NCI-H446 treated with DMSO at 0.1 percent for 48 hours (cell line): ENCODE measurements around the gene ZNF827.

Source experiments
- DNase-seq: peaks from one replicate; lab custom pipeline; 2025; lab: John Stamatoyannopoulos, UW

The ZNF827 gene, protein sequence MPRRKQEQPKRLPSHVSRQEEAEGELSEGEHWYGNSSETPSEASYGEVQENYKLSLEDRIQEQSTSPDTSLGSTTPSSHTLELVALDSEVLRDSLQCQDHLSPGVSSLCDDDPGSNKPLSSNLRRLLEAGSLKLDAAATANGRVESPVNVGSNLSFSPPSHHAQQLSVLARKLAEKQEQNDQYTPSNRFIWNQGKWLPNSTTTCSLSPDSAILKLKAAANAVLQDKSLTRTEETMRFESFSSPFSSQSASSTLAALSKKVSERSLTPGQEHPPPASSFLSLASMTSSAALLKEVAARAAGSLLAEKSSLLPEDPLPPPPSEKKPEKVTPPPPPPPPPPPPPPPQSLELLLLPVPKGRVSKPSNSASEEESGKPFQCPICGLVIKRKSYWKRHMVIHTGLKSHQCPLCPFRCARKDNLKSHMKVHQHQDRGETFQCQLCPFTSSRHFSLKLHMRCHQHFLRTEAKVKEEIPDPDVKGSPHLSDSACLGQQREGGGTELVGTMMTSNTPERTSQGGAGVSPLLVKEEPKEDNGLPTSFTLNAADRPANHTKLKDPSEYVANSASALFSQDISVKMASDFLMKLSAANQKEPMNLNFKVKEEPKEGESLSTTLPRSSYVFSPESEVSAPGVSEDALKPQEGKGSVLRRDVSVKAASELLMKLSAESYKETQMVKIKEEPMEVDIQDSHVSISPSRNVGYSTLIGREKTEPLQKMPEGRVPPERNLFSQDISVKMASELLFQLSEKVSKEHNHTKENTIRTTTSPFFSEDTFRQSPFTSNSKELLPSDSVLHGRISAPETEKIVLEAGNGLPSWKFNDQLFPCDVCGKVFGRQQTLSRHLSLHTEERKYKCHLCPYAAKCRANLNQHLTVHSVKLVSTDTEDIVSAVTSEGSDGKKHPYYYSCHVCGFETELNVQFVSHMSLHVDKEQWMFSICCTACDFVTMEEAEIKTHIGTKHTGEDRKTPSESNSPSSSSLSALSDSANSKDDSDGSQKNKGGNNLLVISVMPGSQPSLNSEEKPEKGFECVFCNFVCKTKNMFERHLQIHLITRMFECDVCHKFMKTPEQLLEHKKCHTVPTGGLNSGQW

DNA sequence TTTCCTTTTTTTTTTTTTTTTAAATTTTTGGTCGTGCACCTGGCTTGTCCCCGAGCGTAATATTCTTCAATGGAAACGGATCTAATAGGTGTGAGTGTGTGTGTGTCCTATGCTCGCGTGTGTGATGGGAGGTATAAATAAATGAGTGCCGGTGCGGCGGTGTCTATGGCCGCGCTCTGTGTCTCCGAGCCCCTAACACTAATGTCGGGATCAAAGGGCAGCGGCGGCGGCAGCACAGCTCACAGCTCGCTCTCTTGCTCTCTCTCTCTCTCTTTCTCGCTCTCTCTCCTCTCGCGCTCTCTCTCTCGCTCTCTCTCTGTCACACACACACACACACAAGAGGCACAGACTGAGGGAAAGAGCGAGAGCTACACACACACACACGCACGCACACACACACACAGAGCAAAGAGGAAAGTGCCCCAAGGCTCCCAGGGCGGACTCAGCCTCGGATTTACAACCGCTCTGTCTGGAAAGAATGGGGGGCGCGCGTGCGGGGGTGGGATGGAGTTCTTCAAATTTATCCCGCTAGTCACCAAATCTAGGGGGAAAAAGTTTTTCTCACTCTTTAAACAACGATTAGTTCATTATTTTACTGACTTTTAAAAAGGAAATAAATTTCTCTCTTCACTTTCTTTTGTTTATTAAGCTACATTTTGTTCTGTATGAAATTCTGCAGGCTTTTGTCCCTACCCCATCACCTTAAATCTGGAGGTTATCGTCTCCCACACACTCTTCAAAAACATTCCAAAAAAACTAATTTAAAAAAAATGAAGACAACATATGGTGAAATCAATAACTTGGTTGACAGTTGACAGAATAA, at the start of gene ZNF827:
ZNF827 (minus strand) TSS at position 206 of the 823 bp plus-strand sequence. CDS start 416 bp downstream, outside the sequence.
- DNase-seq, result no peak

DNA sequence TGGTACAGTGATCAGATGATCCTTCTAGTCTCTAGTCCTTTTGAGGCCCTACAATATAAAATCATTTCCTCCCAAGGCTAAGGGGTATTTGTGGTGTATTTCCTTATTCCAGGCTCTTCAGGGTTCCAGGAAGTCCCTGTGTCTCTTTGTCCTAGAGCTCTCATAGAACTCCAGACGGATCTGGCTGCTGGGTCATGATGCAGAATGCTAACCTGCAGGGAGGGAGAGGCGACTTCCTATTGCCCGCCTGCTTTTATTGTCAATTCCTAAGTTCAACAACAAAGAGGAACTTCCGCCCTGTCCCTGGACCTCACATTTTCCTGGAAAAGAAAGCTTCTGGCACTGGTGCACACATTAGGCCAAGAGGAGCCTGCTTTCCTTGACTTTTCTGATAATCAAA, 45.9 kb upstream of the ZNF827 start:
- DNase-seq, result no peak

DNA sequence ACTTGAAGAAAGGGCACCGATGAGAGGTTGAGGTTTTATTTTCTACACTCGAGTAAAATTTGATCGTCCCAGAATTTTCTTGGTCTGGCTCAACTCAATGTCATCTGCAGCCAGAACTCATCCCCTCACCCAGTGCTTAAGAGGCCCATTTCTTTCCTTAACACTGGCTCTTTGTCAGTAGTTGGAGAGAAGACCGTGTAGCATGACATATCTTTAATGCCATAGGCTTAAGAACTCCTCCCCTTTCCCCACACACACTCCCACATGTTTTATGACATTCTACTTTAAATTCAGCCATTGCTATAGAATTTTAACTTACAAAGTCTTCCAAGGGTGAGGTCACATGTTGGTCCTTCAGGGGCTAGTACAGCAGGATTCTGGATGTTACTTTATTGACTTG, 44.2 kb upstream of the ZNF827 start:
- DNase-seq, result no peak

DNA sequence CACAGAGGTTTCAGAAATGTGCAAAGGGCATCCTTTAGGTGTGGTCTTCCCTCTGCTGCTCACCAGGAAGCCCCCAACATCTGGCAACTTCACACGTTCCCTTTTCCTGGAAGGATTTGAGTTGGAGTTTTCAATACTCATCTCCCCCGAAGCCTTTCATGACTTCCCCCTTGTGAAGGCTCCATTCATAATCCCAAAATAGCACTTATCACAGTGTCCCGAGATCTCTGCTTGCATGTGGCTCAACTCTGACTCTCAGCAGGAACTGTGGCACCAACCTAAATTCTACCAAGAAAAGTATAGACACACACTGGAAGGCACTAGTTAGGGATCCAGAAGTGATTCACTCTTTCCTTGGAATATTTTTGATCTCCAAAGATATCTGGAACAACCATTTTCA, 40.5 kb upstream of the ZNF827 start:
- no peak for DNase-seq

DNA sequence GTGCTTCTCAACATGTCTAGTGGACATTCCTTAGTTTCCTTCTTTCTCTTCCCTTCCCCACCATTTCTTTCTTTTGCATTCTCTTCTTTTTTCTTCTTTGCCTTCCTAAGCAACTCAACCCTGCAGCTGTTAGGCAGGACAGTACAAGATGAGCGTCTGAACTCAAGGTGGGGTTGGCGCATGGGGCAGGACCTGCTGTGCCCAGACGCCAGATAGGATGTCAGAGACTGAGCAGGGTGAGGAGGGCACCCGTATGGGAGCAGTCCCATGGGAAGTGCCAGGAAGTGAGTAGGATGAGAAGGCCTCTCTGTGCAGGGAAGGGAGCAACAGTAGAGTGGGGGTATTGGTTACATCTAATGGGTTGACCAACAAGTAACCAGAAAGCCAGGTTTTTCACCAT, 38.1 kb upstream of the ZNF827 start:
- DNase-seq, result no peak

DNA sequence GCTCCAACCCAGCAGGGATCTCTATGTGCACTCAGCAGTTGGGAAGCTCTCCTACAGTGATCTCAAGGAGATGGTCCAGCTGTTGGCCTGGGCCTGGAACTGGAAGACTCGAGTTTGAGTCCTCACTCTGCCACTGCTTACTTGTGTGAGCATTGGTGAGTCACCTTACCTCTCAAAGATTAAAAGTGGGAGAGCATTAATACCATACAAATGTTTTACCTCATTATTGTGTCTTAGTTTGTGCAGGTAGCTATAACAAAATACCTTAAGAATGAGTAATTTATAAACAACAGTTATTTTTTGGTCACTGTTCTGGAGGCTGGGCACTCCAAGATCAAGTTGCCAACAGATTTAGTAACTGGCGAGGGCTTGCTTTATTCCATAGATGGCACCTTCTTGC, 21.4 kb upstream of the ZNF827 start:
- no peak for DNase-seq

DNA sequence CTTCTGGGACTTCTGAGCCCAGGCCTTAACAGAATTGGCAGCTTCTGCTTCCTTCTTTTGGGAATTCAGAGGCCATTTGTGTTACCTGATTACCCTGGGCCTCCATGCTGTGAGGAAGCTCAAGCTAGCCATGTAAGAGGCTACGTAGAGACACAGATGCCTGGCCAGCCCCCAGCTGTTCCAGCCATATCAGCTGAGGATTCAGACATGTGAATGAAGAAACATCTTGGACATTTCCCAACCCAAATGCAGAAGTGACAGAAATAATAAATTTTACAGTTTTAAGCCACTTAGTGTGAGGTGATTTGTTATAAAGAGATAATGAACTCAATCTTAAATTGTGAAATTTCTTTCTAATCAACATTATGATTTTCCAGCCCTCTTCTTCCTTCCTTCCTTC, 18.7 kb upstream of the ZNF827 start:
- DNase-seq, result no peak

DNA sequence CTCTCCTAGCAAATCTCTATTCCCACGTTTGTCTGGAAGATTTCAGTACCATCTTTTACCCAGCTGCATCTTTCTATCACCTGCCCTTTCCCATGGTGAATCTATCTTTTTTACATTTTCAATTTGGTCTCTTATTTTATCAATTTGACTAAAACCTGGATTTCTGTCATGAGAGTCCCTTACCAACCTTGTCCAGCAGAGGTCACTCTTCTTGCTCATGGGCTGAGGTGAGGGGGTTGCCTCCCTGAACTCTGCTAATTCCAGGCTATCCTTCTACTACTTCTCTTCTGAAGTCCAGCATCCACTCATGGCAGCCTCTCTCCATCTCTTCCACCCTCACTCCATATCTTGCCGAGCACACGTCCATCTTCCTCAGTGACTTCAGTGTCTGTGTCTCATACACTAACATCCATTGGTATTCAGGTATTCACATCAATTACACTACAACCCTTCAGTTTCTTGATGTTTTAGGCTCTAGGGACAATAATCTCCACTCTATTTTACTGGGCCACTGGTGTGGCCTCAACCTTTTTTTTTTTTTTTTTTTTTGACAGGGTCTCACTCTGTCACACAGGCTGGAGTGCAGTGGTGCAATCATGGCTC, 17.8 kb upstream of the ZNF827 start:
- peak; percentile 11 for DNase-seq

DNA sequence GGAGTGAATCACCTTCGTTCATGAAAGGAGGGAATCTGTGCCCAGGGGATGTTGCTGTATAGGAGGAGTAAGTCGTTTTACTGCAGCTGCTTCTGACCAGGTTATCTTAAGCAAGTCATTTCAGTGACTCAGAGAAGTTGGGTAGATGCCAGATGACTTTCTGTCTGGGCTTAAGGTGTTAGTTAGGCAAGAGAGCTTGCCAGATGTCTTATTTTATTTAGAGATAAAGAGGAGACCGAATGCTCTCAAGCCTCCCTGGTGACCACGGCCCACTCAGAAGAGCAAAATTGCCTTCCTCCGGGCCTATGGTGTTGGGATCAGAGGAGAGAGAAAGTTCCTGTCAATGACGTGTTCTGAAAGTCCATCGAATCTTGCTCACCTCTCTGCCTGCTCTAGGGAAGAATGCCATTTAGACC, 16.3 kb upstream of the ZNF827 start:
- DNase-seq, result no peak

DNA sequence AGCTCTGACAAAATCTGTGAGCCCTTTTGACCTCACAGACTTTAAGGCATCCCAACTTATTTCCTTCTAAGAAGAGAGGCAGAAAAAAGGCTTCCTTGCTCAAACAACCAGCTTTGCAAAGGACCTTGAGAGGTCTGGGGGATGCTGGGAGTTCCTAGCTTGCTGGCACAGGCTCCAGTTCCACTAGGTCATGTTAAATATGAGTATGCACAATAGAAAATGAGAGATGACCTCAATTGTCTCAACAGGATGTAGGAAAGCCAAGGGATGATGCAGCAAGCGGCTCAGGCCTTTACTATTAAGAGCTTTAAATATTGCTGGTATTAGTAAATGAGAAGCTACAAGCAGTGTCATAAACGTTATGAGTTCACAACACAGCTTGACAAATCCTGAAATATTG, 13.3 kb upstream of the ZNF827 start:
- DNase-seq, result no peak

DNA sequence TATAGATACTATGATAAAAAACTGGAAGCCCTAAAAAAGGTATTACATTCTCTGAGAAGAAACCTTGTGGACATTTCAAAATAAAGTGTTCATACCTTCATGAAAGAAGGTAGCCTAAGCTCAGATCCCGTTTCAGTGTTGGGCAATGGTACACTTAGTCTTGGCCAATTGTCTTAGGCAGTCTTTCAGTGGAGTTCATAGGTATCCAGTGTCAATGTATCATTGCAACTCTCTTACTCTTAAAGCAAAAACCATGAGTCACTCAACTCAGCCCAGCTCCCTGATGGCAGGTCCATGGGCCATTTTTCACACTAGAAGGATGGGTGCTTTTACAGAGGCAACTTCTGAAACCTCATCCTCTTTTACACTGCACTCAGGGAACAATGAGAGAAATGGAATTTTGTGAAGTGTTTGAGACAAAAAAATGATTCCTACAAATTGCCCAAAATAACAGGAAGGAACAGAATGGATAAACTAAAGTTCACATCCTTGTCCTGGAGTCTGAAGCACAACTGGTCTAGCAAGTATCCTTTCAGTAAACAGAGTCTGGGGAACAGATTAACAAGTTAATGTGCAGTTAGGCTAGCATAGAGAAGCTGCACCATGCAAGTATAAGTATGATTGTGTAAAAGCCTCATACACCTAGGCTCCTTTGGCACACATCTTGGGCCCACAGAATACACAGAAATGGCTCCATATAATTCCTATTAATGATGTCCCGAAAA, 7.0 kb upstream of the ZNF827 start:
- no peak for DNase-seq

DNA sequence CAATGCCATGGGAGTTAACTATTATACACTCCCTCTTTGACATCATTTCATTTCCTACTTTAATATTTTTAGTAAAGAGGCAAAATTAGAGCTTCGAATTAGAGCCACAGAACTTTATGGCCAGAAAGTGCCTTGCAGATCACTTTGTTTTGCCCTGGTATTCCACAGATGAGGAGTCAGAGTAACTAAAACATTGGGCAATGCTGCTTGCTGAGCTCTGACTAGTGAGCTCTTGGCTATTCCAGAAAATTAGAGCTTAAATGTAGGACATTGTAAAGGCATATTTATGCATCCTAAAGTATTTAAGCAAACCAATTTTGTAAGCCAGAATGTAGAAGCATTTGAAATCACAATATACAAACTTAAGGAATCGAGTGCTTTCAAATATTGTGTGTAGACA, 6.3 kb upstream of the ZNF827 start:
- DNase-seq, result no peak

DNA sequence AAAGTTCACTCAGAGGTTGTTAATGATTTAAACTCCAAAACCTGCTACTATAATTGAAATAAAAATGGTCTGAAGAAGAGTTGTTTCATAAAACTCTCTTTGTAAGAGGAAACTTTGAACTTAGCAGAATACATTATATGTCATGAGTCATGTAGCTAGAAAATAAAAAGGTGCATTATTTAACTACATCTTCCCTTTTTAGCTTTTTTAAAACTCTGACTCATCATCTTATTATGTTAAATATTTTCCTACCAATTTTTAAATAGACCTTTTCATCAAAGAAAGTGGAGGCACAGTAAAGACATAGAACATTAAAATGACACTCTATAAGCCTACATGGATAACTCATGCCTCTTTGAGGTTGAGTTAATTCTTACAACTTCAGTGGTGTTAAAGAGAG, 1.2 kb upstream of the ZNF827 start:
- DNase-seq, result no peak

DNA sequence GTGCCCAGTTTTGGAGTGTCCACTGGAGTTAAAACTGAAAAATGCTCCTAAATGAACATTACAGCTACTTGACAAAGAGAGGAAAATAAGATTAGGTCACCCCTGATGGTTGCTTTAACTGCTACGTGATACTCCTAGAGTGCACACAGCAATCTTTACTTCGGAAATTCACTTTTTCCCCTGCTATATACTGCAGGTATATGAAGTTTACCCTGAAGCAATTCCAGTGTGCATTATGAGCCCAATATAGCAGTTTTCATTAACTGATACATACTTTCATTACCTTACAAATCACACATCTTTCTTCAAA, 773 bp upstream of the ZNF827 start:
- no peak for DNase-seq

DNA sequence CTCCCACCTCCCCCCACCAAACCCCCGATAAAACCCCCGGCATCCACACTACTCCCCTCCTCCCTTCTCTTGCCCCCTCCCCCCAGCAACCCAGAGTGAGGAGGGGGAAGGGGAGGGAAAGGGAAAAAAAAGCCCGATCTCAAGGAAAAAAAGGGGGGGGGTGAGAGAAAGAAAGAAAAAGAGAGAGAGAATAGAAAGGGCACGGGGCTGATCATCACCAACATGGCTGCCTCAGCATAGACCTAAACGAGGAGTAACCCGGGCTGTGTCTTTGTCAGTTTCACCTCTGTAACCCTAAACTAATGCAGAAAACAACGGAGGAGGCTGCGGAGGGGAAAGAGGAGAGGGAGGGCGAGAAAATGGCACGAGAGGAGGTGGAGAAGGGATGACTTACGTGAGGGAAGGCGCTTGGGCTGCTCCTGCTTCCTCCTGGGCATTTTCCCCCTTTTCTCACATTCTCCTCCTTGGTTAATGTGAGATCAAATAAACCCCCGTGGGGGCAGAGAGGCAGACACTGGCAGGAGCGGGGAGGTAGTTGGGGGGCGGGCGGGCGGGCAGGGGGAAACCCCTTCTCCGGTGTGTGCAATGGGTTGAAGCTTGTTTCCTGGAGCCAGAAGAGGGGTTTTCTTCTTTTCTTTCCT, 532 bp downstream of the ZNF827 start:
- DNase-seq, result no peak

DNA sequence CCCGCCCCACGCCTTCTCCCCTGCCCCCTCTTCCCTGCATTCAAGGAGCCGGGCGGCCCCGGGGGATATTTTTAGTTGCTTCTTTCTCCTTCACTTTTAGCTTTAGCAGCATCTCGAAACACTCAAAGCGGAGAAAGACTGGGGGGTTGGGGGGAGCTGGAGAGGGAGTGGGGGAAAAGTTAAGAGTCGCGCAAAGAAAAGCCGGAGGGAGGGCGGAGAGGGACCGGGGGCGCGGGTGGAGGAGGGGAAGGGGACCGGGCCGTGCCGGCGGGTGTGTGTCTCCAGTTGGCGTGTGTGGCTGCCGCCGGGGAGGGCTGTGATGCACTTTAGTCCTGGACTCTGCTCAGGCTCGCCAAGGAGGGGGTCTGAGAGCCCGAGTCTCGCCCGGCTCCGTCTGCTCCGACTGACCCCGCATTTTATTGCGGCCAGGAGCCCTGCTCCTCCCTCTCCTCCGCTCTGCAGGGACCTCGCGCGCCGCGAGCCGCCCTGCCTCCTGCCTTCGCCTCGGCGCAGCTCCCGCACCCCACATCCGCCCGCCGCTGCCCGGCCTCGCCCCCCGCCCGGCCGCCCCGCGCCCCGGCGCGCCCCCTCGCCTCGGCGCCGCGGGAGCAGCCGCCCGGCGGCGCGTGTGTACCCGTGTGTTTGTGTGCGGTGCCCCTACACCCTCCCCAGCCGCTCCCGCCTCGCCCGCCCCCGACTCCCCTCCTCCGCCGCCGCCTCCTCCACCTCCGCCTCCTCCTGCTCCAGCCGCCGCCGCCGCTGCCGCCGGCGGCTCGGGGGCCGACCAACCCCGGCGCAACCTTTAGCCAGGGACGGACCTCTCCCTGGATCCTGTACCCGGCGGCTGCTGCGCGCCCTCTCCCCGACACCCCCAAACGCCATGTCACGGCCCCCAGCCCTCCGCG, 1.4 kb downstream of the ZNF827 start:
- peak; percentile 28 for DNase-seq

DNA sequence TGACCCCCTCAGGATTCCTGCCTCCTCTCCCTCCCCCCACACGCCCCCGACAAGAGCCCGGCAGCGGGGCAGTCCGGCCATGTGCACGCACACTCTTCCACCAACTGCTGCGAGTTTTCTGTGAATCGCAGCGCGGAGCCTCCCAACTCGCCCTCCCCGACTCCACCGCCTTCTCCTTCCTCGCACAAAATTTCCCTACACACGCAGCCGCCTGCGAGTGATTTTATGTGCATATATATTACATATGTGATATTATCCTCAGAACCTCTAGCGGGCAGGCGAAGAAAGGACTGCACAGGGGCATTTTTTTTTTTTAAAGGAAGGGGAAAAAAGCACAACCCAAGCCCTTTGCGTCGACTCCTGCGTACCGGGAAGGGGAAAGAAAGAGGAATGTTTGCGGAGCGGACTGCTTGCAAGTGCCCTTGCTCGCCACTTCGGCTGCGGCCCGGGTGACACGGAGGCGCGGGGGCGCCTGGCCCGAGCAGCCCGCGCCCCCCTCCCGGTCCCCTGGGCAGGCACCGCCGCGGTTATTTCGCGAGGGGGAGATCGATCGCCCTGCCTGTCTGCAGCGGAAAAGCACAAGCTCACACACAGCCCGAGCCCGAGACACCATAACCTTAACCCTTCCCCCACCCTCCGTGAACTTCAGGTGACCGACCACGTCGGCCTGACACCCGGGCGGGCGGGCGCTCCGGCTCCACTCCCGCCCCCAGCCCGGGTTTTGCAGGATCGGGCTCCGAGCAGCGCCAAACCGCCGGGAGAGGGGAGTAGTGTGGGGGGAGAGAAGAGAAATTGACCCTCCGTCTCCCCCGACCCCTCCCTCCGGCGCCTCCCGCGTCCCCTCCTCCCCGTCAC, 2.3 kb downstream of the ZNF827 start:
- DNase-seq, result peak; percentile 42
